IMR-90 (cell line): Measurements from ENCODE around the gene CCDC117. TPM values are rescaled to one million over a fixed set of nuclear protein-coding genes. Genes with fewer than 3 reads are reported as not detected.
"Not testable (repeated sequence)": the region's sequence is repeated elsewhere in the genome, so short reads cannot be mapped to it uniquely, and the experiment has no call there.

Experiments used
- ATAC-seq: fragments of 200-7000 bp; cut with Tn5 transposase; 2 replicates; pipeline ENCODE4 v1.9.1; 2020; ENCODE audit warnings: low read depth, mild to moderate bottlenecking, moderate library complexity
- BruUV-seq: library from RNA; stranded (reverse); fragments of 400-500 nt; replicated peaks from 2 replicates; lab custom pipeline; 2021; lab: Mats Ljungman, UMichigan
- CTCF ChIA-PET: fragments of 300-600 bp; formaldehyde crosslinking; extraction: SDS; loops from one replicate; lab custom pipeline; 2021; ENCODE audit warnings: antibody characterized with exemption; lab: Yijun Ruan, JAX
- POLR2A ChIA-PET: fragments of 300-600 bp; sonication (Branson Sonifier 250); formaldehyde crosslinking; loops from one replicate; lab custom pipeline; 2022; ENCODE audit warnings: antibody characterized with exemption; ENCODE audit not compliant: unreplicated experiment; lab: Charles Lee
- DNase-seq: peaks from one replicate; pipeline ENCODE4 v3.0.0; 2013
- H2AFZ ChIP-seq: replicated peaks from 2 replicates; pipeline ENCODE3; 2013; ENCODE audit warnings: low read length, mild to moderate bottlenecking; ENCODE audit not compliant: poor library complexity
- H2AK5ac ChIP-seq: 2 replicates; pipeline ENCODE4 v1.6.1; 2013; ENCODE audit warnings: low read depth, low read length, inconsistent platforms
- H2AK9ac ChIP-seq: replicated peaks from 2 replicates; pipeline ENCODE3; 2013; ENCODE audit warnings: mild to moderate bottlenecking, low read depth, low read length, moderate library complexity; ENCODE audit not compliant: poor library complexity
- H2BK120ac ChIP-seq: 2 replicates; pipeline ENCODE4 v1.6.1; 2013; ENCODE audit warnings: low read depth, low read length, inconsistent platforms
- H2BK15ac ChIP-seq: 3 replicates; pipeline ENCODE4 v1.6.1; 2013; ENCODE audit warnings: low read depth, low read length, inconsistent platforms
- H2BK20ac ChIP-seq: 2 replicates; pipeline ENCODE4 v1.6.1; 2013; ENCODE audit warnings: low read depth, mild to moderate bottlenecking, inconsistent platforms, low read length, moderate library complexity
- H2BK5ac ChIP-seq: 2 replicates; pipeline ENCODE4 v1.6.1; 2013; ENCODE audit warnings: mild to moderate bottlenecking, low read depth, low read length, inconsistent platforms; ENCODE audit not compliant: poor library complexity, severe bottlenecking
- H3K14ac ChIP-seq: replicated peaks from 2 replicates; pipeline ENCODE4 v1.6.1; 2013; ENCODE audit warnings: low read depth, low read length, inconsistent platforms
- H3K18ac ChIP-seq: 2 replicates; pipeline ENCODE4 v1.6.1; 2013; ENCODE audit warnings: low read depth, low read length, control low read depth
- H3K23ac ChIP-seq: 2 replicates; pipeline ENCODE4 v1.6.1; 2013; ENCODE audit warnings: low read depth, low read length, inconsistent platforms
- H3K27ac ChIP-seq: 2 replicates; pipeline ENCODE4 v1.5.1; 2013; ENCODE audit warnings: mild to moderate bottlenecking, control low read depth, low read length; ENCODE audit not compliant: insufficient read depth
- H3K27me3 ChIP-seq: 2 replicates; pipeline ENCODE4 v1.6.1; 2013; ENCODE audit warnings: low read length; ENCODE audit not compliant: control insufficient read depth, insufficient read depth
- H3K36me3 ChIP-seq: 2 replicates; pipeline ENCODE4 v1.6.1; 2013; ENCODE audit warnings: low read length, mixed read lengths; ENCODE audit not compliant: control insufficient read depth, insufficient read depth
- H3K4ac ChIP-seq: 2 replicates; pipeline ENCODE4 v1.6.1; 2013; ENCODE audit warnings: low read depth, low read length, inconsistent platforms
- H3K4me1 ChIP-seq: 2 replicates; pipeline ENCODE4 v1.6.1; 2013; ENCODE audit warnings: low read length, mixed read lengths; ENCODE audit not compliant: control insufficient read depth, insufficient read depth
- H3K4me2 ChIP-seq: 2 replicates; pipeline ENCODE4 v1.6.1; 2013; ENCODE audit warnings: low read depth, mild to moderate bottlenecking, control low read depth, low read length, moderate library complexity
- H3K4me3 ChIP-seq: 2 replicates; pipeline ENCODE4 v1.5.1; 2013; ENCODE audit warnings: low read depth, mild to moderate bottlenecking, control low read depth, low read length, moderate library complexity; ENCODE audit not compliant: insufficient read depth
- H3K56ac ChIP-seq: 2 replicates; pipeline ENCODE4 v1.6.1; 2013; ENCODE audit warnings: low read length, inconsistent platforms; ENCODE audit not compliant: insufficient read depth; ENCODE audit errors: extremely low read depth
- H3K79me1 ChIP-seq, 2 experiments: 2 replicates each; pipeline ENCODE4 v1.6.1; 2013; ENCODE audit warnings: low read length in 2 of 2, inconsistent platforms in 1 of 2, low read depth in 1 of 2
- H3K9ac ChIP-seq: 2 replicates; pipeline ENCODE4 v1.6.1; 2013; ENCODE audit warnings: low read depth, low read length, control low read depth
- H3K9me1 ChIP-seq: 2 replicates; pipeline ENCODE4 v1.6.1; 2013; ENCODE audit warnings: low read length, inconsistent platforms; ENCODE audit not compliant: insufficient read depth
- H3K9me3 ChIP-seq: 2 replicates; pipeline ENCODE4 v1.6.1; 2013; ENCODE audit warnings: low read length; ENCODE audit not compliant: control insufficient read depth, insufficient read depth
- H4K20me1 ChIP-seq: 2 replicates; pipeline ENCODE4 v1.6.1; 2013; ENCODE audit warnings: low read length, inconsistent platforms; ENCODE audit not compliant: insufficient read depth
- H4K5ac ChIP-seq: 2 replicates; pipeline ENCODE4 v1.6.1; 2013; ENCODE audit warnings: mild to moderate bottlenecking, low read depth, low read length, control low read depth
- H4K8ac ChIP-seq, 2 experiments: 2 replicates each; pipeline ENCODE4 v1.6.1; 2013; ENCODE audit warnings: low read depth in 2 of 2, low read length in 2 of 2, control low read depth in 1 of 2, inconsistent platforms in 1 of 2
- H4K91ac ChIP-seq: 2 replicates; pipeline ENCODE4 v1.6.1; 2013; ENCODE audit warnings: low read depth, low read length, inconsistent platforms; ENCODE audit not compliant: insufficient read depth
- CTCF ChIP-seq: conservative IDR thresholded peaks from 2 replicates; pipeline ENCODE4 v1.5.1; 2012; ENCODE audit warnings: mild to moderate bottlenecking, low read depth, low read length, improper control_type of control experiment
- MXI1 ChIP-seq: IDR thresholded peaks from 2 replicates; pipeline ENCODE4 v1.6.1; 2012; ENCODE audit warnings: low read depth, mild to moderate bottlenecking, low read length, moderate library complexity, borderline replicate concordance
- POLR2A ChIP-seq: IDR thresholded peaks from 2 replicates; pipeline ENCODE4 v1.6.1; 2012; ENCODE audit warnings: mild to moderate bottlenecking, low read depth, low read length
- RAD21 ChIP-seq: IDR thresholded peaks from 2 replicates; pipeline ENCODE4 v1.6.1; 2012; ENCODE audit warnings: low read length, improper control_type of control experiment
- RCOR1 ChIP-seq: IDR thresholded peaks from 2 replicates; pipeline ENCODE4 v1.6.1; 2012; ENCODE audit warnings: mild to moderate bottlenecking, low read length, improper control_type of control experiment; ENCODE audit not compliant: insufficient replicate concordance
- WGBS, 2 experiments: methylation state at CpG; one replicate each; pipeline versions ENCODE4 v1.1.5 to v1.1.7; 2013; ENCODE audit warnings: missing lambda C conversion rate in 2 of 2; ENCODE audit not compliant: insufficient read length in 1 of 2; ENCODE audit errors: extremely low coverage in 2 of 2; 5-methylcytosine and 5-hydroxymethylcytosine counted together
- dilution Hi-C: fragments of 300-500 bp; cut with HindIII; formaldehyde crosslinking; loops from one replicate; pipeline ENCODE4 v1.14.3; 2018; ENCODE audit warnings: low sequenced_read_pairs; ENCODE audit not compliant: unreplicated experiment
- in situ Hi-C: fragments of 300-500 bp; cut with MboI; formaldehyde crosslinking; loops from 3 replicates; pipeline ENCODE4 v1.14.3; 2019; ENCODE audit warnings: low sequenced_read_pairs, inconsistent platforms, mixed read lengths
- intact Hi-C: fragments of 100-400 bp; cut with micrococcal nuclease; formaldehyde crosslinking; loops from 2 replicates; pipeline ENCODE4 v1.10.0; 2022
- polyA plus RNA-seq, 3 experiments: library from polyadenylated mRNA; depleted of rRNA; stranded (reverse); fragments of >200 nt; gene quantifications; 2 replicates each; pipeline ENCODE4 v1.2.3, GENCODE V29; 2012; ENCODE audit warnings: low replicate concordance in 1 of 3
- total RNA-seq: library from RNA; depleted of rRNA; stranded (reverse); fragments of >200 nt; gene quantifications from 2 replicates; pipeline ENCODE4 v1.2.3, GENCODE V29; 2012

Gene CCDC117
- total and polyA plus RNA-seq, 2 of the 4 experiments (the other 2 are of a cell fraction) = 5.9 to 7.0 TPM

GRCh38 chr22:28802595-28803123 is 30.2 kb downstream of the CCDC117 start:
- no peak overlapping the region for H2BK20ac ChIP-seq
- no peak overlapping the region for H4K8ac ChIP-seq
- no peak overlapping the region; the same call in 2 of the 3 replicates for H2BK15ac ChIP-seq
- no peaks in the 10 kb centered on the region for H3K4me1 ChIP-seq
- H3K9me1 ChIP-seq = no peaks in the 10 kb centered on the region
- H3K27me3 ChIP-seq = no peaks in the 10 kb centered on the region
- no peaks in the 10 kb centered on the region for H3K9me3 ChIP-seq
- in situ Hi-C loops (no loop called here), intact Hi-C loops (no loop called here), dilution Hi-C loops (no loop called here)
- no peak overlapping the region for H3K27ac ChIP-seq
- no peak for ATAC-seq
- 50% methylated on average over 1 of the region's 7 CpGs; no CpG with 5 or more reads in 1 of the 2 experiments for WGBS, 2 experiments
- no peak overlapping the region for H2AFZ ChIP-seq
- CTCF ChIA-PET = interaction anchor here (0.6 kb wide), 2 partner anchors 10 to 27 kb away, joined by 3 read pairs; no protein-coding TSS in a partner anchor
- no peak overlapping the region for H3K4ac ChIP-seq
- H3K56ac ChIP-seq = no peak overlapping the region
- no peak overlapping the region for H2AK5ac ChIP-seq
- H2AK9ac ChIP-seq = no peak overlapping the region
- H3K14ac ChIP-seq = no peak overlapping the region
- no peak overlapping the region for H3K9ac ChIP-seq
- no peak overlapping the region for H3K4me2 ChIP-seq
- no peak for TF ChIP-seq CTCF
- TF ChIP-seq RAD21 = no peak
- TF ChIP-seq RCOR1 = no peak
- no peak for TF ChIP-seq MXI1
- no peak for TF ChIP-seq POLR2A
- POLR2A ChIA-PET = interaction anchor here (0.7 to 1.0 kb wide), 2 partner anchors 9 to 1262 kb away, joined by 4 read pairs; no protein-coding TSS in a partner anchor
- no peak overlapping the region for H3K4me3 ChIP-seq
- no peak overlapping the region for H4K5ac ChIP-seq
- no peak overlapping the region for H3K18ac ChIP-seq
- no peak overlapping the region for H2BK120ac ChIP-seq
- DNase-seq = no peak
- no TSS peak for BruUV-seq
- H2BK5ac ChIP-seq = no peak overlapping the region
- H3K36me3 ChIP-seq = peaks cover 2% of the 10 kb centered on the region; the same call in 1 of the 2 replicates
- H4K91ac ChIP-seq = no peak overlapping the region
- no peak overlapping the region for H3K23ac ChIP-seq
- H4K20me1 ChIP-seq = peaks cover 11% of the 10 kb centered on the region
- peaks cover 16 to 31% of the 10 kb centered on the region in 2 experiments; a peak in 3 of 4 replicates for H3K79me1 ChIP-seq

DNA sequence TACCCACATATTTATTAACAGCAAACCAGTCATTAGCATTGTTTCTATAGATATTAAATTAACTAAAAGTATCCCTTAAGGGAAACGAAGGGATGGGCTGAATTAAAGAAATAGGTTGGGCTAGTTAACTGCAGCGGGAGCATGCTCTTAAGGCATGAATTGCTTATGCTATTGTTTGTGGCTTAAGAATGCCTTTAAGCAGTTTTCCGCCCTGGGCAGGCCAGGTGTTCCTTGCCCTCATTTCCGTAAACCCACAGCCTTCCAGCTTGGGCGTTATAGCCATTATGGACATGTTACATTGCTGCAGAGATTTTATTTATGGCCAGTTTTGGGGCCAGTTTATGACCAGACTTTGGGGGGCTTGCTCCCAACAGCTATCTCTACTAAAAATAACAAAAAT is 32.9 kb downstream of the CCDC117 start:
- H3K9me1 ChIP-seq, H3K36me3 ChIP-seq, H3K4me3 ChIP-seq, intact Hi-C loops, in situ Hi-C loops, H4K5ac ChIP-seq, H4K8ac ChIP-seq, H3K23ac ChIP-seq, H3K4ac ChIP-seq, H3K14ac ChIP-seq, H4K91ac ChIP-seq, H2BK120ac ChIP-seq, POLR2A ChIA-PET, H2BK5ac ChIP-seq, CTCF ChIA-PET, H2BK20ac ChIP-seq, DNase-seq, H3K4me2 ChIP-seq, ATAC-seq, H2AFZ ChIP-seq, H3K9ac ChIP-seq, H2AK9ac ChIP-seq, H3K56ac ChIP-seq, H3K27me3 ChIP-seq, H2BK15ac ChIP-seq, H2AK5ac ChIP-seq, H3K18ac ChIP-seq, BruUV-seq, H4K20me1 ChIP-seq, H3K27ac ChIP-seq, H3K4me1 ChIP-seq, dilution Hi-C loops, H3K9me3 ChIP-seq: not testable (repeated sequence)
- peaks cover 13 to 26% of the 10 kb centered on the region in 2 experiments; a peak in 3 of 4 replicates for H3K79me1 ChIP-seq
- 80% methylated on average over 1 of the region's 5 CpGs; no CpG with 5 or more reads in 1 of the 2 experiments for WGBS, 2 experiments
